Spleen (tissue), 7 donors: ENCODE results near the gene PRKAR2A.

Experiments
- CTCF ChIP-seq, 11 experiments: fragments of 200-600 bp in 7 of 11; fragments of 450-650 bp in 4 of 11; sonication (generic) in 4 of 11; IDR thresholded peaks in 8 of 11; conservative IDR thresholded peaks in 3 of 11; 1 replicate in 7 of 11; 2 replicates in 4 of 11; pipeline versions ENCODE4 v1.4.0 to v1.8.0; 2016 to 2021; ENCODE audit warnings: antibody characterized with exemption in 11 of 11, inconsistent platforms in 4 of 11, mild to moderate bottlenecking in 1 of 11
- POLR2A ChIP-seq, 3 donors: fragments of 450-650 bp; IDR thresholded peaks; one replicate each; pipeline ENCODE4 v1.5.1; 2017; ENCODE audit warnings: antibody characterized with exemption in 3 of 3, mild to moderate bottlenecking in 1 of 3
- donor health status: DM: no; HTN: no; CAD: no; lungs with moderate emphysema.
- donor health status: DM: no; HTN: no; CAD: no.
- donor health status: DM: no; HTN: no; CAD: no.

GRCh38 chr3:48819234-48820221 lies 28.1 kb downstream of the PRKAR2A start:
- TF ChIP-seq CTCF (IDR thresholded peaks at IDR 0.05 in 8 of 11, conservative IDR thresholded peaks at IDR 0.05 in 3 of 11) (no peak), POLR2A (IDR thresholded peaks at IDR 0.05) (no peak)
